ENCODE results near the gene LRCH1.
A peak's percentile ranks its signal among the peaks of the same experiment; 100 is the strongest.

Gene LRCH1

GRCh38 chr13:46594374-46595078, 41.6 kb downstream of the LRCH1 start:
- no peak for TF ChIP-seq CTCF (conservative IDR thresholded peaks at IDR 0.05; ENCODE audit: control insufficient read depth, insufficient read depth, low read depth, low read length)
- no peak overlapping the region for H3K4me3 ChIP-seq (ENCODE audit: control insufficient read depth, low read depth, low read length)
- no peak for DNase-seq (ENCODE audit: low read depth)

- no peak overlapping the region for H3K4me3 ChIP-seq (ENCODE audit: control insufficient read depth, low read depth, low read length)
- TF ChIP-seq CTCF (conservative IDR thresholded peaks at IDR 0.05; ENCODE audit: control insufficient read depth, insufficient read depth, low read depth, low read length) = no peak
- DNase-seq (ENCODE audit: low read depth) = peak; percentile 55
Measured at GRCh38 chr13:46595136-46595884, 42.3 kb downstream of the LRCH1 start.

GRCh38 chr13:46595885-46596275, 42.9 kb downstream of the LRCH1 start:
- H3K4me3 ChIP-seq (ENCODE audit: control insufficient read depth, low read depth, low read length) = no peak overlapping the region
- no peak for DNase-seq (ENCODE audit: low read depth)
- TF ChIP-seq CTCF (conservative IDR thresholded peaks at IDR 0.05; ENCODE audit: control insufficient read depth, insufficient read depth, low read depth, low read length) = no peak

GRCh38 chr13:46596466-46596865, 43.5 kb downstream of the LRCH1 start:
- DNase-seq (ENCODE audit: low read depth) = no peak
- no peak for TF ChIP-seq CTCF (conservative IDR thresholded peaks at IDR 0.05; ENCODE audit: control insufficient read depth, insufficient read depth, low read depth, low read length)
- H3K4me3 ChIP-seq (ENCODE audit: control insufficient read depth, low read depth, low read length) = no peak overlapping the region

GRCh38 chr13:46598140-46598819, 45.3 kb downstream of the LRCH1 start:
- no peak overlapping the region for H3K4me3 ChIP-seq (ENCODE audit: control insufficient read depth, low read depth, low read length)
- DNase-seq (ENCODE audit: low read depth) = no peak
- TF ChIP-seq CTCF (conservative IDR thresholded peaks at IDR 0.05; ENCODE audit: control insufficient read depth, insufficient read depth, low read depth, low read length) = no peak

GRCh38 chr13:46598820-46599180, 45.8 kb downstream of the LRCH1 start:
- TF ChIP-seq CTCF (conservative IDR thresholded peaks at IDR 0.05; ENCODE audit: control insufficient read depth, insufficient read depth, low read depth, low read length) = no peak
- H3K4me3 ChIP-seq (ENCODE audit: control insufficient read depth, low read depth, low read length) = no peak overlapping the region
- no peak for DNase-seq (ENCODE audit: low read depth)

All from fibroblast of mammary gland (primary cell).